GM10248 (cell line): ENCODE measurements around the gene CHAD.

ENCODE experiments used
- CTCF ChIA-PET: fragments of 300-600 bp; sonication (Branson Sonifier 250); formaldehyde crosslinking; extraction: SDS; loops from one replicate; lab custom pipeline; 2021; ENCODE audit warnings: antibody characterized with exemption; lab: Yijun Ruan, JAX
- POLR2A ChIA-PET: fragments of 350-650 bp; sonication (Branson Sonifier 250); formaldehyde crosslinking; extraction: SDS; loops from one replicate; lab custom pipeline; 2020; ENCODE audit warnings: antibody characterized with exemption; lab: Yijun Ruan, JAX
- DNase-seq: peaks from one replicate; pipeline ENCODE4 v3.0.0; 2012; ENCODE audit errors: extremely low spot score
- CTCF ChIP-seq: IDR thresholded peaks from 2 replicates; pipeline ENCODE4 v1.5.1; 2012; ENCODE audit warnings: mild to moderate bottlenecking, low read depth; ENCODE audit errors: extremely low read depth, missing control alignments, control extremely low read depth

CHAD gene

GRCh38 chr17:50444841-50445715 lies 23.6 kb downstream of the CHAD start:
- no peak for TF ChIP-seq CTCF
- POLR2A ChIA-PET = no interaction called here
- no peak for DNase-seq
- CTCF ChIA-PET = interaction anchor here (2.0 to 2.2 kb wide), 2 partner anchors 11 to 48 kb away, joined by 6 to 8 read pairs; partner anchors contain the start of gene LRRC59

DNA sequence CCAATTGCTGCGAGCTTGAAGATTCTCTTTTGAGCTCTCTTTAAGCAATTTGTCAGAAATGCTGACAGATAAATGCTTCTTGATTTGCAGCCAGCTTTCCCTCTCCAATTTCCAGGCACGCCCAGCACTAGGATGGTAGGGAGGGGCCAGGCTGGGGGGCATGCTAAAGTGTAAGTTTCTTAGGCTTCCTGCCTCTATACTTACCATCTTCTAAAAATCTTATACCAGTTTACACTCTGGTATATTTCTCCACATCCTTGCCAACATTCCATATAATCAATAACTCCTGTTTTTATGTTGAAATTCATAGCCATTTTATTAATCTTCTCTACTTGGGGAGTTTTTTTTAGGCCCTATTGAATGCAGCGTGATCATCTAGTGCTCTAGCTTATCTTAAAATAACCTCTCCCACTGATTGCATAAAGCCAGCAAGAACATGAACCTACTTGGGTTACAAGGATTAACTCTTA lies 25.1 kb downstream of the CHAD start:
- ChIA-PET CTCF (interaction anchor here (1.1 to 2.6 kb wide), 4 partner anchors 10 to 81 kb away, joined by 4 to 8 read pairs (median 6); partner anchors contain the start of gene LRRC59), POLR2A (no interaction called here)
- no peak for TF ChIP-seq CTCF
- DNase-seq = no peak

DNA sequence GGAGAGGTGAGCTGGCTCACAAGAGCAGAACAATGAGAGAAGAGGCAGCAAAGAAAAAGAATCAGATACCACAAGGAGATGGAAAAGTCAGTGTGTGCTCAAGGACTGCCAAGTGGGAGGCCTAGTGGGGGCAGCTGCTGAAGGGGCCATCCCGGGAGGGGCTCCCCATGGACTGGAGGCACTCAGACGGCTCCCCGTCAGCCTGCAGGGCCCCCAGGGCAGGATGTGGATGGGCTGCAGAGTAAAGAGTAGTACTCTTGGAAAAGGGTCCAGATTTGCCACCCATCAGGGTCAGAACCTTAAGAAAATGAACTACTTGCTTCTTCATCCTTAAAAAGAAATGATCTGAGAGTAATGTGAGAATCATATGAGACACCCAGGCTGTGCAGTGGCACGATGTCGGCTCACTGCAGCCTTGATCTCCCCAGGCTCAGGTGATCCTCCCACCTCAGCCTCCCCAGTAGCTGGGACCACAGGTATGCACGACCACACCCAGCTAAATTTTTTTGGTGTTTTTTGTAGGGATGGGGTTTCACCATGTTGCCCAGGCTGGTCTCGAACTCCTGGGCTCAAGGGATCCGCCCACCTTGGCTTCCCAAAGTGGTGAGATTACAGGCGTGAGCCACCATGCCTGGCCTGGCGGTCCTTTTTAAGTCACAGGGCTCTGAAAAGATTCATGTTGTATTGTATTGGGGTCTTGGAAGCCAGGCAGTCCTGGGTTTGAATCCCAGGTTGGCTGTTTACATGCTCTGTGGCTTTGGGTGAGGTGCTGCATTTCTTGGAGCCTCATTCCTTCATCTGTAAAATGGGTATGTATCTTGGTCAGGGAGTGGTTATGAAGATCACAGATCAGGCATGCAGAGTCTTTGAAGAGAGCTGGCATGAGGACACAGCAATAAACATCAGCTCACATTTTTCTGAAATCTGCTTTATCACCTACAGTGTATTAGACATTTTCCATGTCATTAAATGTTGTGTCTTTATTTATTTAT lies 27.5 kb downstream of the CHAD start:
- ChIA-PET POLR2A (no interaction called here), CTCF (interaction anchor here (1.0 to 1.1 kb wide), 3 partner anchors 14 to 184 kb away, joined by 3 read pairs; partner anchors contain the start of gene LRRC59)
- no peak for TF ChIP-seq CTCF
- DNase-seq = no peak

DNA sequence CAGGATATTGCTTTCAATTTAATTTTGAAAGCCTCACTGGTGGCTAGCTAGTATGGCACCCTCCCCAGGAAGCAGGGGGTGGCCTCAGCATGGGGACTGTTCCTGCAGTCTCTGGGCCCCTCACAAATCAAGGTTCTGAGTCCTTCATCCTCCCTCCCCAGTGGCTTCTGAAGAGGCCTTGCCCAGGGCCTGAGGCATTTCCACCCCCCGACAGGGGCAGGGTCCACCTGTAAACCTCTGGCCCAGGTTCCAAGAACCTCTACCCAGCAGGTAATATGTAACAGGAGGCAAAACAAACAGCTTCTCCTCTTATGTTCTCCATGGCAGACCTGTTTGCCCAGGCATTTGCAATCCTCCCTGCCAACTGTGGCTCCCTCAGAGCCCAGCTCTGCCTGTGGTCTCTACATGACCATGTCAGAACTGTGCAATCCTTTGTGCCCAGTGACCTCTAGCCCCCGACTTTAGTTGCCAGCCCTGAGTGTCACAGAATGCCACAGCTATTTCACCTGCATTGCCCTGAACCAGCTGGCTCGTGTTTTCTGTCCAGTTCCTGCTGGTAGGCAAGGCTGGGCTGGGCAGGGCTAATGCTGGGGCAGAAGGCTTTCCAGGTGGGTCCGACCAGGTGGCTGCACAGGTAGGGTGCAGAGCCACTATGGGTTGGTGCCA lies 28.4 kb downstream of the CHAD start:
- ChIA-PET CTCF (interaction anchor here (1.0 kb wide), 2 partner anchors 43 to 184 kb away, joined by 3 read pairs; partner anchors contain the start of gene LRRC59), POLR2A (no interaction called here)
- no peak for DNase-seq
- no peak for TF ChIP-seq CTCF

- POLR2A ChIA-PET = no interaction called here
- CTCF ChIA-PET = interaction anchor here (1.5 kb wide), 1 partner anchor 11 kb away, joined by 3 read pairs; no protein-coding TSS in a partner anchor
- no peak for TF ChIP-seq CTCF
- DNase-seq = no peak
These were observed 29.7 kb downstream of the CHAD start for GRCh38 chr17:50439008-50439407.
